Measurements from ENCODE around the gene SNX27.

SNX27 gene

DNA sequence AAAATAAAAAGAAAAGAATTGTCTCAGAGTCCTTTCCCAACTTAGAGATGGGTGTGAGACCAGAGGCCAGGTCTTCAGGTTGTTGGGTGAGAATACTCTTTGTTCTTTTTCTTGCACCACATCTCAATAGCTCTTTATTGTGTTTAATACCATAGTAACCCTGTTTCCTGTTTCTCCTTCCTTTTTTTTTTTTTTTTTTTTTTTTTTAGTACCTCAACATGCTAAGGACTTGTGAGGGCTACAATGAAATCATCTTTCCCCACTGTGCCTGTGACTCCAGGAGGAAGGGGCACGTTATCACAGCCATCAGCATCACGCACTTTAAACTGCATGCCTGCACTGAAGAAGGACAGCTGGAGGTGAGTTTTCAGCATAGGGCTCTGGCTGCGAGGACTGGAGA, 80.4 kb downstream of the SNX27 start:
- TF ChIP-seq TAF1 (IDR thresholded peaks at IDR 0.05; ENCODE audit: low read depth, low read length) = no peak
- no peak for TF ChIP-seq PAX5 (IDR thresholded peaks at IDR 0.05; ENCODE audit: insufficient read depth, low read length, severe bottlenecking)
- TF ChIP-seq POU2F2 (IDR thresholded peaks at IDR 0.05; ENCODE audit: low read depth, low read length) = no peak
- TF ChIP-seq SPI1 (IDR thresholded peaks at IDR 0.05; ENCODE audit: low read depth, low read length) = no peak
- no peak for TF ChIP-seq POLR2A (IDR thresholded peaks at IDR 0.05; ENCODE audit: low read depth, low read length)
- no peak for TF ChIP-seq POLR2AphosphoS5 (IDR thresholded peaks at IDR 0.05; ENCODE audit: low read depth, low read length)
- no peak for DNase-seq (ENCODE audit: insufficient read length, low spot score)
- no peak for FAIRE-seq

DNA sequence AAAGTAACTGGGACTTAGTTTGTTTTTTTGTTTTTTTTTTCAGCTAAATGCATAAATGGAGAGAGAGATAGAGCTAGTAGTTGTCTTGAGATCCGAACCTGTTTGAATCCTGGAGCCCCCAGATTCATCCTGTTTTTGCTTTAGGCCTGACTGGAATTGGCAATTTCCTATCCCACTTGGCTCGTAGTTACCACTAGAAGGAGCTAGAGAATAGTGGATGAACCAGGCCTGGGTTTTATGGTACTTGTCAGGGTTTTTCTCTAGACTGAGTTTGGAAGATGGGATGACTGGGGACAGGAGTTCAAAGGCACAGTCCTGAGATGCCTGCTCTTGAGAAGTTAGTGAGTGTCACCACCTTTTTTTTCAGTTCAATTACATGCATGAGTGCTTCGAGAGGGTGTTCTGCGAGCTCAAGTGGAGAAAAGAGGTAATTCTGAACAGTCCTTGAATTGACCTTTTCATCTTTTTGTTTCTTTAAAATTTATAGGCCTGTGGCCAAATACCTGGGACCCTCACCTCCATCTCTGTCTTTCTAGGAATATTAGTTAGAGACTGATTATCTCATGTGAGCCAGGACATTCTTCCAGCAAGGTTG, 81.3 kb downstream of the SNX27 start:
- FAIRE-seq (peak; percentile 33), DNase-seq (ENCODE audit: insufficient read length, low spot score) (no peak)
- TF ChIP-seq SPI1 (IDR thresholded peaks at IDR 0.05; ENCODE audit: low read depth, low read length) (no peak), POLR2AphosphoS5 (IDR thresholded peaks at IDR 0.05; ENCODE audit: low read depth, low read length) (no peak), PAX5 (IDR thresholded peaks at IDR 0.05; ENCODE audit: insufficient read depth, low read length, severe bottlenecking) (no peak), TAF1 (IDR thresholded peaks at IDR 0.05; ENCODE audit: low read depth, low read length) (no peak), POU2F2 (IDR thresholded peaks at IDR 0.05; ENCODE audit: low read depth, low read length) (no peak), POLR2A (IDR thresholded peaks at IDR 0.05; ENCODE audit: low read depth, low read length) (no peak)

DNA sequence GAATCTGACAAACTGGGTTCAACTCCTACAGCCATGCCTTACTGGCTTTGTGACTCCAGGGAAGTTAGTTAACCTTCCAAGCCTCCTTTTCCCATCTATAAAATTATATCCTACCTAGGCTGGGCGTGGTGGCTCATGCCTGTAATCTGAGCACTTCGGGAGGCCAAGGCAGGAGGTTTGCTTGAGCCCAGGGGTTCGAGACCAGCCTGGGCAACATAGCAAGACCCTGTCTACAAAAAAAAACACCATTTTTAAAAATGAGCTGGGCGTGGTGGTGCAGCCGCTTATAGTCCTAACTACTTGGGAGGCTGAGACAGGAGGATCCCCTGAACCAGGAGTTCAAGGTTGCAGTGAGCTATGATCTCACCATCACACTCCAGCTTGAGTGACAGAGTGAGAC, 89.7 kb downstream of the SNX27 start:
- TF ChIP-seq PAX5 (IDR thresholded peaks at IDR 0.05; ENCODE audit: insufficient read depth, low read length, severe bottlenecking) (no peak), POU2F2 (IDR thresholded peaks at IDR 0.05; ENCODE audit: low read depth, low read length) (no peak), POLR2A (IDR thresholded peaks at IDR 0.05; ENCODE audit: low read depth, low read length) (no peak), TAF1 (IDR thresholded peaks at IDR 0.05; ENCODE audit: low read depth, low read length) (no peak), POLR2AphosphoS5 (IDR thresholded peaks at IDR 0.05; ENCODE audit: low read depth, low read length) (no peak), SPI1 (IDR thresholded peaks at IDR 0.05; ENCODE audit: low read depth, low read length) (no peak)
- DNase-seq (ENCODE audit: insufficient read length, low spot score) (no peak), FAIRE-seq (no peak)

DNA sequence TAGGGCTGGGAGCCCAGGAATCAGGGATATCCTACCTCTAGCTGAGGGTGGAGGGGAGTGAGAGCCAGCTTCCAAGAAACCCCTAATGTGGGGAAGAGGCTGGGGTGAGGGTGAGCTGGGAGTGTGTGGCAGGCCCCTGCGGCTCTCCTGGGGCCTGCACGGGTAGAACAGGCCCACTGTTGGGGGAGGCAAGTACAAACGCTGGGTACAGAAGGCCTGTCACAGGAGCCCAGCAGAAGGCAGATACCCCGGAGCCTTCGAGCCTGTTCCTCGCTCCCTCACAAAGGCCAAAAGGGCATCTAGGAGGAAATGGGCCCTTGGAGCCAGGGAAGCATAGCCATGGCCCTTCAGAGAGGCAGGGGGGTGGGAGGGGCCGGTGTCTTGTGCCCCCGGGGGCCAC, 91.1 kb downstream of the SNX27 start:
- no peak for TF ChIP-seq SPI1 (IDR thresholded peaks at IDR 0.05; ENCODE audit: low read depth, low read length)
- no peak for TF ChIP-seq TAF1 (IDR thresholded peaks at IDR 0.05; ENCODE audit: low read depth, low read length)
- TF ChIP-seq POLR2AphosphoS5 (IDR thresholded peaks at IDR 0.05; ENCODE audit: low read depth, low read length) = no peak
- TF ChIP-seq POLR2A (IDR thresholded peaks at IDR 0.05; ENCODE audit: low read depth, low read length) = no peak
- TF ChIP-seq PAX5 (IDR thresholded peaks at IDR 0.05; ENCODE audit: insufficient read depth, low read length, severe bottlenecking) = no peak
- no peak for TF ChIP-seq POU2F2 (IDR thresholded peaks at IDR 0.05; ENCODE audit: low read depth, low read length)
- DNase-seq (ENCODE audit: insufficient read length, low spot score) = no peak
- FAIRE-seq = no peak

DNA sequence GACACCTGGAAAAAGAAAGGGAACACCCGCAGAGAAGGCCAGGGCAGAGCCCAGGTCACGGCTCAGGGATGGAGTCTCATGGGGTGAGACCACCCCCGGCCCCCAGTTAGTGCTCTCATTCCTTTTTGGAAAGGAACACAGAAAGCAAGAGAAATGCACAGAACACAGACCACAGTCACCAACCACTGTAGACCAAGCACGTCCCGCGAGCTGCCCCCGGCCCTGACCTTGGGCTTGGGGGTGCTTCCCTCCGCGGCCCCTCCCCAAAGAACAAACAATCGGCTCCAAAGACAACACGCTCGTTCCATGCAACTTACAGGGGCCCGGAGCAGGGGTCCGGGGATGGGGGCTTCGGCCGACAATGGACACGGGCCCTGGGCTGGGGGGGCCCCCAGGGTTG, 92.0 kb downstream of the SNX27 start:
- DNase-seq (ENCODE audit: insufficient read length, low spot score) (no peak), FAIRE-seq (no peak)
- no peak for TF ChIP-seq TAF1 (IDR thresholded peaks at IDR 0.05; ENCODE audit: low read depth, low read length)
- no peak for TF ChIP-seq POLR2A (IDR thresholded peaks at IDR 0.05; ENCODE audit: low read depth, low read length)
- TF ChIP-seq POU2F2 (IDR thresholded peaks at IDR 0.05; ENCODE audit: low read depth, low read length) = no peak
- no peak for TF ChIP-seq POLR2AphosphoS5 (IDR thresholded peaks at IDR 0.05; ENCODE audit: low read depth, low read length)
- no peak for TF ChIP-seq SPI1 (IDR thresholded peaks at IDR 0.05; ENCODE audit: low read depth, low read length)
- no peak for TF ChIP-seq PAX5 (IDR thresholded peaks at IDR 0.05; ENCODE audit: insufficient read depth, low read length, severe bottlenecking)

DNA sequence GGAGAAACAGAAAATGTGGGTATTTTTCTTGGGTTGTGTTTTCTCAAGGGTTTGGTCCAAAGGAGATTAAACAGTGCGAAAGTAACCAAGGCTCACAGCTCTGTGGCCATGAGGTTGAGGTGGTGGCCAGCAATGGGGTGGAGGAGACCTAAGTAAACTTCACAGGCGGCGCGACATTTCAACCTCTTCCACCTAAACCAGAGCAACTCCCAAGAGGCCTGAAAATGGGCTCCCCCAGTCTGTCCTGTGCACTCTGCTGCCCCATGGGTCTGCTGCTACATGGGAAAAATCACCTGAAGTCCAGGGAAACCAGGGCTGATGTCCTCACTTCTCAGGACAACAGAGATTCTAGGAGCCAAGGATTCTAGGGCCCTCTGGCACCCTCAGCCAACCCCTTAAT, 92.4 kb downstream of the SNX27 start:
- DNase-seq (ENCODE audit: insufficient read length, low spot score) (no peak), FAIRE-seq (no peak)
- TF ChIP-seq POU2F2 (IDR thresholded peaks at IDR 0.05; ENCODE audit: low read depth, low read length) = no peak
- no peak for TF ChIP-seq TAF1 (IDR thresholded peaks at IDR 0.05; ENCODE audit: low read depth, low read length)
- TF ChIP-seq POLR2AphosphoS5 (IDR thresholded peaks at IDR 0.05; ENCODE audit: low read depth, low read length) = no peak
- no peak for TF ChIP-seq SPI1 (IDR thresholded peaks at IDR 0.05; ENCODE audit: low read depth, low read length)
- TF ChIP-seq PAX5 (IDR thresholded peaks at IDR 0.05; ENCODE audit: insufficient read depth, low read length, severe bottlenecking) = no peak
- TF ChIP-seq POLR2A (IDR thresholded peaks at IDR 0.05; ENCODE audit: low read depth, low read length) = no peak

DNA sequence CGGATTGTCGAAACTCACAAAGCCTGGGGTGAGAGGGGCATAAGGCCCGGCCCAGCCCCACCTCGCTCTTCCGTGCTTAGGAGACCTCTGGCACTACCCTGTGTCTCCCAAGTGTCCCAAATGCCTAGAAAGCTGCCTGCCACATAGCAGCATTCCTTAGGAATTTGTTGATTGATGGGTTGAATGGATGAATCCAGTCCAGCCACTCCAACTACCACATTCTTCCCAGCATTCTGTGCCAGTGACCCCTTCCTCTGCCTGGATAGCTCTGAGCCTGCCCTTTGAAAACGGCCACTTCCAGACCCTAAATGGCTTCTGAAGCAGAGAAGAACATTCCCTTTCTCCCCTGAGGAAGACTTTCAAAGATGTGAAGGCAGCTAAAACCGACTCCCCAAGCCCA, 93.3 kb downstream of the SNX27 start:
- TF ChIP-seq POU2F2 (IDR thresholded peaks at IDR 0.05; ENCODE audit: low read depth, low read length) (no peak), POLR2AphosphoS5 (IDR thresholded peaks at IDR 0.05; ENCODE audit: low read depth, low read length) (no peak), PAX5 (IDR thresholded peaks at IDR 0.05; ENCODE audit: insufficient read depth, low read length, severe bottlenecking) (no peak), SPI1 (IDR thresholded peaks at IDR 0.05; ENCODE audit: low read depth, low read length) (no peak), POLR2A (IDR thresholded peaks at IDR 0.05; ENCODE audit: low read depth, low read length) (no peak), TAF1 (IDR thresholded peaks at IDR 0.05; ENCODE audit: low read depth, low read length) (no peak)
- FAIRE-seq (no peak), DNase-seq (ENCODE audit: insufficient read length, low spot score) (no peak)

DNA sequence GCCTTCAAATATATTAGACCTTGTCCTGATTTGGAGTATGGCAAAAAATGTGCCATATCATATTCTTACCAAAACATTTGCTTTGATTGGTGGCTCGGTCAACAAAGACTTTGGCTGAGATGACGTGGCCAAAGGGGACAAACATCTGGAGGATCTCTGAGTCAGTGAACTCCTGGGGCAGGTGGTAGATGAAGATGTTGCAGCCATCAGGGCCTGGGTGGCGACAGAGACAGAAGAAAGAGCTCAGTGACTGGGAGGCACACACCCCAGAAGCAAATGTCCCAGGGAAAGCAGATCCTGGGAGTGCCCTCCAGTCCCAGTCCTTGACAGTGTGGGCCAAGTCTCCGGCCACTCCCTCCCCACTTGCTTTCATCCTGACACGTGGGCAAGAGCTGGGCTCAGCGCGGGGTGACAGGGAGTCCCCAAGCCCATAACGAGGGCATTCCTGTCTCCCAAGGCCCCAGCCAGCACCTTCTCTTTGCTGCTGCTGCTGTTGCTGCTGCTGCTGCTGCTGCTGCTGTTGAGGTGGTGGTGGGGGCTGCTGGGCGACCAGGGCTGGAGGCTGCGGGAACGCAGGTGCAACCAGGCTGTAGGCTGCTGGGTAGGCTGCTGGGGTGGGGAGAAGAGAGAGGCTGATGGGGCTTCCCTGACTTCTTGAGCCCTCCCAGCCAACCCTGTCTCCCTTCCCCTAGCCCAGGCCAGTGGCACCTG, 94.1 kb downstream of the SNX27 start:
- no peak for TF ChIP-seq POLR2A (IDR thresholded peaks at IDR 0.05; ENCODE audit: low read depth, low read length)
- no peak for TF ChIP-seq SPI1 (IDR thresholded peaks at IDR 0.05; ENCODE audit: low read depth, low read length)
- TF ChIP-seq PAX5 (IDR thresholded peaks at IDR 0.05; ENCODE audit: insufficient read depth, low read length, severe bottlenecking) = no peak
- TF ChIP-seq POLR2AphosphoS5 (IDR thresholded peaks at IDR 0.05; ENCODE audit: low read depth, low read length) = no peak
- no peak for TF ChIP-seq TAF1 (IDR thresholded peaks at IDR 0.05; ENCODE audit: low read depth, low read length)
- DNase-seq (ENCODE audit: insufficient read length, low spot score) (no peak), FAIRE-seq (no peak)

DNA sequence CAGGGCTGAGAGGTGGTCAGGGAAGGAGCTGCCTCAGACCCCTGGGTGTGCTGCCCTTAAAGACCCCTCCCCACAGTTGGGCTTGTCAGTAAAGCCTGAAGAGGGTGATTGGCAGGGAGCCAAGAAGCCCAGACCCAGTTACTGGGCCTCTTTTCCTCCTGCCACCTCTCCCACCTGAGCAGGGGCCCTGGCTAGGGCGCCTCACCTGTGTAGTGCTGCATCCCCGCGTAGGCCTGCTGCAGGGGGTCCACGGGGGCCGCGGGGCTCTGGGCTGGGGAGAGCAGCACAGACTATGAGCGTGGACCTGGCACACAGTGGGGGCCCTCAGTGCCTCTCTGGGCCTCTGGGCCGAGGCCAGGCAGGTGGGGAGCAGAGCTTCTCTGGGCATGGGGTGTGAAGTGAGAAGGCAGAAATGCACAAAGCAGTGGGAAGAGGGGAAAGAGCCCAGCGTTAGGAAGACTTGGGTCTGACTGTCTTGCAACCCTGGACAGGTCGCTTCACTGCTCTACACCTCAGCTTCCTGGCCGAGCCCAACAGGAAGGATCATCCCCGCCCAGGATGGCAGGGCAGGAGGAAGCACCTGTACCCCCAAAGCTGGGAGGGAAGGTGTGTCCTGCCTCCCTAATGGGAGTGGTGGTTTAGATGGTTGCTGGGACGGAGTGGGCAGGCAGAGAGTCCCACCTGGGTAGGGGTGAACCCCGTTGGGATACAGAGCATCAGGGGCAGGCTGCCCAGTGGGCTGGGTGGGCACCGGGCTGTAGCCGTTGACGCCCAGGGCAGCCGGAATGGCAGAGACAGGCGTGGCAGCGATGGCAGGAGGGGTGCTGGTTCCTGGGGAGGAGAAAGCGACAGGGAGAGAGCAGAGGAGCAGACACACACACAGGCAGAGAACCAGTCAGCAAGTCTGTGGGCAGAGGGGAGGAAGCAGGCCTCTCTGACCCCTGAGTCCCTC, 94.9 kb downstream of the SNX27 start:
- DNase-seq (ENCODE audit: insufficient read length, low spot score) (no peak), FAIRE-seq (no peak)
- TF ChIP-seq PAX5 (IDR thresholded peaks at IDR 0.05; ENCODE audit: insufficient read depth, low read length, severe bottlenecking) = no peak
- TF ChIP-seq SPI1 (IDR thresholded peaks at IDR 0.05; ENCODE audit: low read depth, low read length) = no peak
- no peak for TF ChIP-seq POU2F2 (IDR thresholded peaks at IDR 0.05; ENCODE audit: low read depth, low read length)
- no peak for TF ChIP-seq POLR2AphosphoS5 (IDR thresholded peaks at IDR 0.05; ENCODE audit: low read depth, low read length)
- no peak for TF ChIP-seq POLR2A (IDR thresholded peaks at IDR 0.05; ENCODE audit: low read depth, low read length)
- TF ChIP-seq TAF1 (IDR thresholded peaks at IDR 0.05; ENCODE audit: low read depth, low read length) = no peak
